ENCODE data around the gene MACF1.

MACF1 gene

GRCh38 chr1:39394059-39394458, 189.6 kb downstream of the MACF1 start:
- DNase-seq (ENCODE audit: low spot score): no peak

GRCh38 chr1:39394598-39394997, 190.1 kb downstream of the MACF1 start:
- peak; percentile 45 for DNase-seq (ENCODE audit: low spot score)

GRCh38 chr1:39395357-39395831, 190.9 kb downstream of the MACF1 start:
- no peak for DNase-seq (ENCODE audit: low spot score)

- DNase-seq (ENCODE audit: low spot score): no peak
Observed at GRCh38 chr1:39396671-39397070, 192.2 kb downstream of the MACF1 start.

- no peak for DNase-seq (ENCODE audit: low spot score)
Observed at GRCh38 chr1:39397487-39397886, 193.0 kb downstream of the MACF1 start.

- peak; percentile 26 for DNase-seq (ENCODE audit: low spot score)
Observed at GRCh38 chr1:39398278-39399021, 194.0 kb downstream of the MACF1 start.

GRCh38 chr1:39401106-39401505, 196.6 kb downstream of the MACF1 start:
- no peak for DNase-seq (ENCODE audit: low spot score)

- no peak for DNase-seq (ENCODE audit: low spot score)
Observed at GRCh38 chr1:39404876-39405275, 200.4 kb downstream of the MACF1 start.

- DNase-seq (ENCODE audit: low spot score): no peak
Observed at GRCh38 chr1:39405358-39405757, 200.9 kb downstream of the MACF1 start.

GRCh38 chr1:39406533-39407450, 202.3 kb downstream of the MACF1 start:
- no peak for DNase-seq (ENCODE audit: low spot score)

GRCh38 chr1:39407510-39407895, 203.0 kb downstream of the MACF1 start:
- DNase-seq (ENCODE audit: low spot score): no peak

- DNase-seq (ENCODE audit: low spot score): no peak
Observed at GRCh38 chr1:39407896-39408640, 203.6 kb downstream of the MACF1 start.

- peak; percentile 88 for DNase-seq (ENCODE audit: low spot score)
Observed at GRCh38 chr1:39408641-39409054, 204.2 kb downstream of the MACF1 start.

GRCh38 chr1:39409055-39409816, 204.7 kb downstream of the MACF1 start:
- no peak for DNase-seq (ENCODE audit: low spot score)

GRCh38 chr1:39410915-39411436, 206.5 kb downstream of the MACF1 start:
- DNase-seq (ENCODE audit: low spot score): peak; percentile 64

GRCh38 chr1:39411526-39412478, 207.3 kb downstream of the MACF1 start:
- DNase-seq (ENCODE audit: low spot score): no peak

GRCh38 chr1:39412892-39413291, 208.4 kb downstream of the MACF1 start:
- DNase-seq (ENCODE audit: low spot score): no peak

- no peak for DNase-seq (ENCODE audit: low spot score)
Observed at GRCh38 chr1:39413902-39414528, 209.5 kb downstream of the MACF1 start.

- DNase-seq (ENCODE audit: low spot score): no peak
Observed at GRCh38 chr1:39415553-39415952, 211.1 kb downstream of the MACF1 start.

- no peak for DNase-seq (ENCODE audit: low spot score)
Observed at GRCh38 chr1:39416609-39417008, 212.1 kb downstream of the MACF1 start.

Measured in CD4-positive, alpha-beta T cell treated with Interleukin-6 at 100 ng/mL for 8 hours (primary cell).